Activated gamma-delta T cell treated with anti-CD3 and anti-CD28 coated beads, Interleukin-2, amount 50 U/mL, for 16 hours (primary cell): Measurements from ENCODE around the gene NECAB3.

ENCODE experiments used
- DNase-seq: peaks from one replicate; pipeline ENCODE4 v3.0.0-alpha.2; 2020; ENCODE audit warnings: low read depth

The NECAB3 gene

GRCh38 chr20:33677991-33678702, 3.9 kb upstream of the NECAB3 start:
- DNase-seq, result no peak

- DNase-seq, result no peak
Observed at GRCh38 chr20:33676652-33677645, 2.7 kb upstream of the NECAB3 start.

GRCh38 chr20:33676121-33676520, 1.9 kb upstream of the NECAB3 start:
- no peak for DNase-seq

GRCh38 chr20:33675136-33675959, 1.1 kb upstream of the NECAB3 start:
- no peak for DNase-seq

GRCh38 chr20:33673410-33674293, 576 bp downstream of the NECAB3 start:
- no peak for DNase-seq

- no peak for DNase-seq
Observed at GRCh38 chr20:33673114-33673409, 1.2 kb downstream of the NECAB3 start.

GRCh38 chr20:33672426-33673113, 1.7 kb downstream of the NECAB3 start:
- no peak for DNase-seq

- no peak for DNase-seq
Observed at GRCh38 chr20:33671573-33672288, 2.5 kb downstream of the NECAB3 start.

GRCh38 chr20:33670715-33671499, 3.3 kb downstream of the NECAB3 start:
- no peak for DNase-seq

GRCh38 chr20:33669873-33670640, 4.2 kb downstream of the NECAB3 start:
- DNase-seq, result no peak

- no peak for DNase-seq
Observed at GRCh38 chr20:33669224-33669623, 5.0 kb downstream of the NECAB3 start.

GRCh38 chr20:33668466-33669155, 5.6 kb downstream of the NECAB3 start:
- DNase-seq, result no peak

- DNase-seq, result peak; percentile 60
Observed at GRCh38 chr20:33667676-33668465, 6.4 kb downstream of the NECAB3 start.

GRCh38 chr20:33667245-33667675, 7.0 kb downstream of the NECAB3 start:
- DNase-seq, result peak; percentile 14

GRCh38 chr20:33666293-33667244, 7.7 kb downstream of the NECAB3 start, which contains the start of gene ACTL10:
TSS of gene ACTL10 (plus strand) at chr20:33666943. CDS start at chr20:33667498, 555 bp downstream.
- peak; percentile 67 for DNase-seq

GRCh38 chr20:33664762-33665144, 9.5 kb downstream of the NECAB3 start:
- DNase-seq, result no peak
